HCT116 (cell line): ENCODE measurements around the gene AP2A1.

Experiments used
- EZH2phosphoT487 ChIP-seq: fragments of 200-600 bp; IDR thresholded peaks from 2 replicates; pipeline ENCODE4 v1.6.1; 2018; ENCODE audit warnings: antibody characterized with exemption, borderline replicate concordance
- POLR2A ChIP-seq: IDR thresholded peaks from 2 replicates; pipeline ENCODE4 v1.7.0; 2011; ENCODE audit warnings: borderline replicate concordance; ENCODE audit not compliant: insufficient read depth, insufficient read length; ENCODE audit errors: extremely low read depth
- POLR2AphosphoS5 ChIP-seq: IDR thresholded peaks from 2 replicates; pipeline ENCODE4 v1.6.1; 2011; ENCODE audit warnings: mild to moderate bottlenecking, low read depth, low read length, moderate library complexity
- RAD21 ChIP-seq: IDR thresholded peaks from 2 replicates; pipeline ENCODE4 v1.6.1; 2012; ENCODE audit warnings: low read depth, mild to moderate bottlenecking
- SIN3A ChIP-seq: IDR thresholded peaks from 2 replicates; pipeline ENCODE4 v1.6.1; 2012; ENCODE audit warnings: low read depth
- TF ChIP-seq, protein P1 (sequence below): IDR thresholded peaks from 2 replicates; pipeline ENCODE4 v1.6.1; 2012
- TF ChIP-seq, protein P2 (sequence below), 3 experiments: fragments of 200-600 bp in 1 of 3; sonication (generic) in 1 of 3; IDR thresholded peaks in 2 of 3; conservative IDR thresholded peaks in 1 of 3; 2 replicates each; pipeline ENCODE4 v1.5.1; 2012 to 2017; ENCODE audit warnings: low read depth in 2 of 3, low read length in 2 of 3, antibody characterized with exemption in 1 of 3, borderline replicate concordance in 1 of 3, control low read depth in 1 of 3, mild to moderate bottlenecking in 1 of 3, mixed read lengths in 1 of 3, mixed run types in 1 of 3, moderate library complexity in 1 of 3; ENCODE audit not compliant: insufficient read depth in 1 of 3

DNA sequence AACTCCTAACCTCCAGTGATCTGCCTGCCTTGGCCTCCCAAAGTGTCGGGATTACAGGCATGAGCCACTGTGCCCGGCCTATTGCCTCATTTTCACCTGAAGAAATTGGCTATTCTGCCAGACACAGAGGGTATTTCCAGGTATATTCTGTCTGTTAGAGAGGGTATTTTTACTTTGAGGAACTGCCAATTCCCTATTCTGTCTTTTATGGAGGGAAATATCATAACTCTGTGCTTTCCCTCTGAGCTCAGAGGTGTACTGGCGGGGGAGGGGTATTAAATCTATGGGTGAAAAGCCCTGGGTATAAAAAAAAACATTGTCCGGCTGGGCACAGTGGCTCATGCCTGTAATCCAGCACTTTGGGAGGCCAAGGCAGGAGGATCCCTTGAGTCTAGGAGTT lies 28.5 kb upstream of the AP2A1 start:
- TF ChIP-seq, protein P1, sequence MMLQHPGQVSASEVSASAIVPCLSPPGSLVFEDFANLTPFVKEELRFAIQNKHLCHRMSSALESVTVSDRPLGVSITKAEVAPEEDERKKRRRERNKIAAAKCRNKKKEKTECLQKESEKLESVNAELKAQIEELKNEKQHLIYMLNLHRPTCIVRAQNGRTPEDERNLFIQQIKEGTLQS = no peak
- TF ChIP-seq POLR2A (no peak), EZH2phosphoT487 (no peak), POLR2AphosphoS5 (no peak), SIN3A (no peak), RAD21 (no peak)
- TF ChIP-seq, protein P2, sequence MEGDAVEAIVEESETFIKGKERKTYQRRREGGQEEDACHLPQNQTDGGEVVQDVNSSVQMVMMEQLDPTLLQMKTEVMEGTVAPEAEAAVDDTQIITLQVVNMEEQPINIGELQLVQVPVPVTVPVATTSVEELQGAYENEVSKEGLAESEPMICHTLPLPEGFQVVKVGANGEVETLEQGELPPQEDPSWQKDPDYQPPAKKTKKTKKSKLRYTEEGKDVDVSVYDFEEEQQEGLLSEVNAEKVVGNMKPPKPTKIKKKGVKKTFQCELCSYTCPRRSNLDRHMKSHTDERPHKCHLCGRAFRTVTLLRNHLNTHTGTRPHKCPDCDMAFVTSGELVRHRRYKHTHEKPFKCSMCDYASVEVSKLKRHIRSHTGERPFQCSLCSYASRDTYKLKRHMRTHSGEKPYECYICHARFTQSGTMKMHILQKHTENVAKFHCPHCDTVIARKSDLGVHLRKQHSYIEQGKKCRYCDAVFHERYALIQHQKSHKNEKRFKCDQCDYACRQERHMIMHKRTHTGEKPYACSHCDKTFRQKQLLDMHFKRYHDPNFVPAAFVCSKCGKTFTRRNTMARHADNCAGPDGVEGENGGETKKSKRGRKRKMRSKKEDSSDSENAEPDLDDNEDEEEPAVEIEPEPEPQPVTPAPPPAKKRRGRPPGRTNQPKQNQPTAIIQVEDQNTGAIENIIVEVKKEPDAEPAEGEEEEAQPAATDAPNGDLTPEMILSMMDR (IDR thresholded peaks at IDR 0.05 in 2 of 3, conservative IDR thresholded peaks at IDR 0.05 in 1 of 3; ENCODE audit: borderline replicate concordance in 1 of 3, insufficient read depth in 1 of 3, low read depth in 2 of 3, low read length in 2 of 3) = no peak
